GM12891 (cell line): ENCODE measurements around the gene CNTNAP3.
"Not testable (repeated sequence)": the region's sequence is repeated elsewhere in the genome, so short reads cannot be mapped to it uniquely, and the experiment has no call there.

Experiments
- DNase-seq: peaks from one replicate; pipeline ENCODE4 v3.0.0; 2011; ENCODE audit warnings: low spot score; ENCODE audit not compliant: insufficient read length
- FAIRE-seq: peaks from 2 replicates; lab custom pipeline; 2011; peaks lifted over from hg19 to GRCh38; lab: Jason Lieb, UNC
- PAX5 ChIP-seq: IDR thresholded peaks from 2 replicates; pipeline ENCODE4 v1.6.1; 2011; ENCODE audit warnings: low read length, moderate library complexity, mild to moderate bottlenecking; ENCODE audit not compliant: insufficient read depth, severe bottlenecking
- POLR2A ChIP-seq: IDR thresholded peaks from 2 replicates; pipeline ENCODE4 v1.6.1; 2011; ENCODE audit warnings: low read depth, low read length, control low read depth
- POLR2AphosphoS5 ChIP-seq: IDR thresholded peaks from 2 replicates; pipeline ENCODE4 v1.6.1; 2011; ENCODE audit warnings: low read depth, low read length, control low read depth
- POU2F2 ChIP-seq: IDR thresholded peaks from 2 replicates; pipeline ENCODE4 v1.6.1; 2011; ENCODE audit warnings: low read depth, mild to moderate bottlenecking, control low read depth, low read length, moderate library complexity
- SPI1 ChIP-seq: IDR thresholded peaks from 2 replicates; pipeline ENCODE4 v1.6.1; 2011; ENCODE audit warnings: low read depth, low read length, control low read depth
- TAF1 ChIP-seq: IDR thresholded peaks from 2 replicates; pipeline ENCODE4 v1.6.1; 2011; ENCODE audit warnings: low read depth, low read length, control low read depth

Gene CNTNAP3

GRCh38 chr9:39108145-39108544 lies 179.8 kb downstream of the CNTNAP3 start:
- TF ChIP-seq POLR2AphosphoS5 (no peak), POU2F2 (no peak), TAF1 (no peak), POLR2A (no peak), SPI1 (no peak), PAX5 (no peak)
- DNase-seq, result no peak
- no peak for FAIRE-seq

DNA sequence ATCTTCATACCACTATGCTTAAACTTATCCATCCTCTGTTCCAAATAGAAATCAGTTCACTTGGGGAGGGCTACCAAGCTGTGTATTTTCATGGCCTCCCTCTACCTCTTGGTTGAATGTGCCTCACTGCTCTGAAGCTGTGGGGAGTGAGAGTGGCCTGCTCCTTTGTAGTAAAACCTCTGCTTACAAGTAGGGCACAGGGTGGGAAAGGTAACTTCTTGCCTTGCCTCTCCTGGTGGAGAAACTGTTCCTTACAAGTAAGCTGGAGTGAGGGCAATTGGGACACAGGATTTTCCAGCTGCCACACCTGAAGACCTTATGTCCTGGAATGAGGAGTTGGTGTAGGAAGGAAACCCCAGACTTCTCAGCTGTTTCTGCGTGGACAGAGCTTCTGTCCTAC lies 190.8 kb downstream of the CNTNAP3 start:
- FAIRE-seq, DNase-seq: not testable (repeated sequence)

- not testable (repeated sequence) for FAIRE-seq, DNase-seq
These were observed 202.7 kb downstream of the CNTNAP3 start for GRCh38 chr9:39085311-39085710.

DNA sequence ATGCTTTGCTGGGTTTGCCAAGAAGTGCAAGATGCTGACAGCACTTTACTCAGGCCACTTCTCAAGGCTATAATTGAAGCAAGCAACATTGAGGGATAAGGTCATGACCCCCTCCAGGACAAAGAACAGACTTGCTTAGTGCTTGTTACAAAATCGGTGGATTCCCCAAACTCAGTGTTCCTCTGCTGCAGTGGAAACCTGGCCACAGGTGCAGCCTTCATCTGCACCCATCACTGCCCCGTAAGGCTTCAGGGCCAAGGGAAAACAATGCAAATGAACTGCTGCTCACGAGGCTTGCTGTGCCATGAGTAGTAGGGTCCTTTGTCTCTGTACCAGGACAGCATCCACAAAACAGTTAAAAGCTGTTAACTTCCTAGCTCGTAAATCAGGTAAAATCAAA lies 205.4 kb downstream of the CNTNAP3 start:
- DNase-seq, FAIRE-seq: not testable (repeated sequence)

GRCh38 chr9:39080081-39080480 lies 207.9 kb downstream of the CNTNAP3 start:
- FAIRE-seq, DNase-seq: not testable (repeated sequence)

GRCh38 chr9:39078621-39079256 lies 209.2 kb downstream of the CNTNAP3 start:
- not testable (repeated sequence) for DNase-seq, FAIRE-seq

GRCh38 chr9:39073537-39073936 lies 214.4 kb downstream of the CNTNAP3 start:
- not testable (repeated sequence) for DNase-seq, FAIRE-seq

GRCh38 chr9:39067683-39068082 lies 220.3 kb downstream of the CNTNAP3 start:
- not testable (repeated sequence) for FAIRE-seq, DNase-seq

DNA sequence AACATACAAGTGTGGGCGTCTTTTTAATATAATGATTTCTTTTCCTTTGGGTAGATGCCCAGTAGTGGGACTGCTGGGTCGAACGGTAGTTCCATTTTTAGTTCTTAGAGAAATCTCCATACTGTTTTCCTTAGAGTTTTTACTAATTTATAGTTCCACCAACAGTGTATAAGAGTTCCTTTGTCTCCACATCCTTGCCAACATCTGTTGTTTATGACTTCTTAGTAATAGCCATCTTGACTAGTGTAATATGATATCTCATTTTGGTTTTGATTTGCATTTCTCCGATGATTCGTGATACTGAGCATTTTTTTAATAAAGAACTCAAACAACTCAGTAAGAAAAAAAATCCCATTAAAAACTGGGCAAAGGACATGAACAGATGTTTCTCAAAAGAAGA lies 225.0 kb downstream of the CNTNAP3 start:
- not testable (repeated sequence) for FAIRE-seq

GRCh38 chr9:39054453-39054852 lies 233.5 kb downstream of the CNTNAP3 start:
- not testable (repeated sequence) for FAIRE-seq, DNase-seq

More for the DNA sequence above, 225.0 kb downstream of the CNTNAP3 start:
- DNase-seq, result not testable (repeated sequence)

DNA sequence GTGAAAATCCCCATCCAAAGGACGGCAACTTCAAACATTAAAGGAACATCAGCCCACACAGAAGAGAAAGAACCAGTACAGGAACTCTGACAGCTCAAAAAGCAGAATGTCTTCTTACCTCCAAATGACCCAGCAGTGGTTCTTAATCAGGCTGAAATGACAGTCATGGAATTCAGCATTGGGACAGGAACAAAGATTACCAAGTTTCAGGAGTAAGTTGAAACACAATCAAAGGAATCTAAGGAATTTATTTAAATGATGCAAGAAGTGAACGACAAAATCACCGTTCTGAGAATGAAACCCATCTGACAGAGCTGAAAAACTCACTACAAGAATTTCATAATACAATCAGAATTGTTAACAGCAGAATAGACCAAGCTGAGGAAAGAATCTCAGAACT lies 241.1 kb downstream of the CNTNAP3 start:
- DNase-seq, FAIRE-seq: not testable (repeated sequence)

- not testable (repeated sequence) for DNase-seq, FAIRE-seq
These were observed 245.6 kb downstream of the CNTNAP3 start for GRCh38 chr9:39042352-39042803.

- FAIRE-seq, DNase-seq: not testable (repeated sequence)
These were observed 246.2 kb downstream of the CNTNAP3 start for GRCh38 chr9:39041774-39042173.

DNA sequence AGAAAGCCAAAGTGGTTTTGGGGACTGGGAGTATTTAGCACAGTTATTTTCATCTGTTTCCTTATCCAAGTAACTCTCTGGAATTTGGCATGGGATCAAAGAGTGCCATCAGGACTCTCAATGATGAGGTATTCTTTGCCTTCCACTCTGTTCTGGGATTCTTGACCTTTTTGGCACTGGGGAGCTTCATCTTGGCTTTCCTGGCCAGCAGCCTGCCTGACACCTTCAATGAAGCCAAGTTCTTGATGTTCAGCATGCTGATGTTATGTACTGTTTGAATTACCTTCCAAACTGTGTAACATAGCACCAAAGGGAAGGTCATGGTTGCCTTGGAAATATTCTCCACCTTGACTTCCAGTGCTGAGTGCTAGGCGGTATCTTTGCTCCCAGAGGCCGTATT lies 248.8 kb downstream of the CNTNAP3 start:
- not testable (repeated sequence) for FAIRE-seq

GRCh38 chr9:39038221-39038620 lies 249.7 kb downstream of the CNTNAP3 start:
- DNase-seq, FAIRE-seq: not testable (repeated sequence)

More for the DNA sequence above, 248.8 kb downstream of the CNTNAP3 start:
- not testable (repeated sequence) for DNase-seq

GRCh38 chr9:39033849-39034248 lies 254.1 kb downstream of the CNTNAP3 start:
- not testable (repeated sequence) for FAIRE-seq, DNase-seq

DNA sequence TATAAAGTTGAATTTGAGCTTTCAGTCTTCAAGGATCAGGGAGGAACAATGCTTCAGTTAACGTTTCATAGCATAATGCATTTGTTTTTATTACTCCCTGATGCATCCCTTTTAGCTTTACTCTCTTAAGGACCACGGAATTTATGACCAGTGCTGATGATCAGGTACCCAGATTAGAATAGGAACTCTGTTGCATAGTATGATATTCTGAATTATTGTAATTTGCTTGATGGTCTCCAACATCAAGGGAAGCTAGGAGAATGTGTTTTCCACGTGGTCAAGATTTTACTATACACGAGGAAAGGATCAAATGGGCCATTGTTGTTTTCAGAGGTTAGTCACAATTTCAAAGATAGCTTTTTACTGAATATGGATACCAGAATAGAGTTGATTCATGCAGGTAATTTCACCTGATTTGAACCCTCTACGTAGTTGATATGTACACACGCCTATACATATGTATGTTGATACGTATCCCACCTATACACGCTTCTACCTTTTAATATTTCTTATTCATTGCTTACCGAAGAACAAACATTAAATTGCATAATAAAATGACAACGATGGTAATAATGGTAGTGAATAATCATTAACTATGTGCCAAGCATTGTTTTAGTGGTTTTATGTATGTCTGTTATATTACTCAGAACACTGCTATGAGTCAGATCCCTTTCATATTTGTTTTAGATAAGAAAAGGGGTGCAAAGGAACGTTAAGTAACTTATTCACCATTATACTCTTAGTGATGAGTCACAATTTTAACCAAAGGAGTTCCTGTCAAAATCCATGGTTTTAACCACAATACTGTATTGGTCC lies 257.6 kb downstream of the CNTNAP3 start:
- not testable (repeated sequence) for DNase-seq

GRCh38 chr9:39028855-39029254 lies 259.1 kb downstream of the CNTNAP3 start:
- not testable (repeated sequence) for FAIRE-seq, DNase-seq

More for the DNA sequence above, 257.6 kb downstream of the CNTNAP3 start:
- not testable (repeated sequence) for FAIRE-seq

DNA sequence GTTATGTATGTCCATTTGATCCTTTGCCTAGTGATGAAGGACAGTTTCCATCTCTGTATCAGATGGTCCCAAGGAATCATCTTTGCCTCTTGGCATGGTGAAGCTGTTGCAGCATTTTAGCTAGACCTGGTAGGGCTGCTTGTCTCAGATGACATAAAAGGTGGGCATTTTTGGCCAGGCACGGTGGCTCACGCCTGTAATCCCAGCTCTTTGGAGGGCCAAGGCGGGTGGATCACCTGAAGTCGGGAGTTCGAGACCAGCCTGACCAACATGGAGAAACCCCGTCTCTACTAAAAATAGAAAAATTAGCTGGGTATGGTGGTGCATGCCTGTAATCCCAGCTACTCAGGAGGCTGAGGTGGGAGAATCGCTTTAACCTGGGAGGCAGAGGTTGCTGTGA lies 259.8 kb downstream of the CNTNAP3 start:
- not testable (repeated sequence) for FAIRE-seq, DNase-seq
